ELF-1 (cell line): ENCODE data around the gene KCNN3.
A peak's percentile ranks its signal among the peaks of the same experiment; 100 is the strongest.

ENCODE experiments used
- DNase-seq: peaks from one replicate; pipeline ENCODE4 v3.0.0-alpha.2; 2016; ENCODE audit warnings: low read depth, low spot score

Gene KCNN3

GRCh38 chr1:154841384-154841783 lies 28.7 kb downstream of the KCNN3 start:
- DNase-seq, result no peak

GRCh38 chr1:154840269-154841176 lies 29.6 kb downstream of the KCNN3 start:
- peak; percentile 44 for DNase-seq

- no peak for DNase-seq
Measured at GRCh38 chr1:154839691-154840090, 30.4 kb downstream of the KCNN3 start.

GRCh38 chr1:154838988-154839387 lies 31.1 kb downstream of the KCNN3 start:
- no peak for DNase-seq

- DNase-seq, result no peak
Measured at GRCh38 chr1:154838461-154838860, 31.6 kb downstream of the KCNN3 start.

- no peak for DNase-seq
Measured at GRCh38 chr1:154837672-154838171, 32.4 kb downstream of the KCNN3 start.

GRCh38 chr1:154837034-154837671 lies 32.9 kb downstream of the KCNN3 start:
- DNase-seq, result no peak

GRCh38 chr1:154835531-154836324 lies 34.4 kb downstream of the KCNN3 start:
- DNase-seq, result no peak

- no peak for DNase-seq
Measured at GRCh38 chr1:154833841-154834240, 36.2 kb downstream of the KCNN3 start.

- DNase-seq, result no peak
Measured at GRCh38 chr1:154833209-154833608, 36.9 kb downstream of the KCNN3 start.

- DNase-seq, result no peak
Measured at GRCh38 chr1:154832384-154832783, 37.7 kb downstream of the KCNN3 start.

- DNase-seq, result no peak
Measured at GRCh38 chr1:154831462-154831861, 38.6 kb downstream of the KCNN3 start.

GRCh38 chr1:154829062-154829461 lies 41.0 kb downstream of the KCNN3 start:
- no peak for DNase-seq

GRCh38 chr1:154824179-154825000 lies 45.7 kb downstream of the KCNN3 start:
- DNase-seq, result no peak

GRCh38 chr1:154822717-154823116 lies 47.4 kb downstream of the KCNN3 start:
- DNase-seq, result no peak

GRCh38 chr1:154822233-154822632 lies 47.8 kb downstream of the KCNN3 start:
- no peak for DNase-seq

- no peak for DNase-seq
Measured at GRCh38 chr1:154821083-154821482, 49.0 kb downstream of the KCNN3 start.

GRCh38 chr1:154820646-154821045 lies 49.4 kb downstream of the KCNN3 start:
- DNase-seq, result no peak

- DNase-seq, result peak; percentile 45
Measured at GRCh38 chr1:154819628-154820590, 50.2 kb downstream of the KCNN3 start.

- no peak for DNase-seq
Measured at GRCh38 chr1:154818911-154819310, 51.2 kb downstream of the KCNN3 start.
